Fibroblast of peridontal ligament (primary cell): ENCODE measurements around the gene GPC5.
A peak's percentile ranks its signal among the peaks of the same experiment; 100 is the strongest.
"Not testable (repeated sequence)": the region's sequence is repeated elsewhere in the genome, so short reads cannot be mapped to it uniquely, and the experiment has no call there.

Experiments used
- DNase-seq: peaks from one replicate; pipeline ENCODE4 v3.0.0-alpha.2; 2010; ENCODE audit errors: extremely low read depth

GPC5 gene

DNA sequence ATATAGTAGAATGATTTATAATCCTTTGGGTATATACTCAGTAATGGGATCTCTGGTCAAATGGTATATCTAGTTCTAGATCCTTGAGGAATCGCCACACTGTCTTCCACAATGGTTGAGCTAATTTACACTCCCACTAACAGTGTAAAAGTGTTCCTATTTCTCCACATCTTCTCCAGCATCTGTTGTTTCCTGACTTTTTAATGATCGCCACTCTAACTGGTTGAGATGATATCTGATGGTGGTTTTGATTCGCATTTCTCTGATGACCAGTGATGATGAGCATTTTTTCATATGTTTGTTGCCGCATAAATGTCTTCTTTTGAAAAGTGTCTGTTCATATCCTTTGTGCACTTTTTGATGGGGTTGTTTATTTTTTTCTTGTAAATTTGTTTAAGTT lies 1140.7 kb downstream of the GPC5 start:
- DNase-seq, result not testable (repeated sequence)

GRCh38 chr13:92547266-92547665 lies 1148.8 kb downstream of the GPC5 start:
- no peak for DNase-seq

GRCh38 chr13:92549276-92549675 lies 1150.9 kb downstream of the GPC5 start:
- no peak for DNase-seq

DNA sequence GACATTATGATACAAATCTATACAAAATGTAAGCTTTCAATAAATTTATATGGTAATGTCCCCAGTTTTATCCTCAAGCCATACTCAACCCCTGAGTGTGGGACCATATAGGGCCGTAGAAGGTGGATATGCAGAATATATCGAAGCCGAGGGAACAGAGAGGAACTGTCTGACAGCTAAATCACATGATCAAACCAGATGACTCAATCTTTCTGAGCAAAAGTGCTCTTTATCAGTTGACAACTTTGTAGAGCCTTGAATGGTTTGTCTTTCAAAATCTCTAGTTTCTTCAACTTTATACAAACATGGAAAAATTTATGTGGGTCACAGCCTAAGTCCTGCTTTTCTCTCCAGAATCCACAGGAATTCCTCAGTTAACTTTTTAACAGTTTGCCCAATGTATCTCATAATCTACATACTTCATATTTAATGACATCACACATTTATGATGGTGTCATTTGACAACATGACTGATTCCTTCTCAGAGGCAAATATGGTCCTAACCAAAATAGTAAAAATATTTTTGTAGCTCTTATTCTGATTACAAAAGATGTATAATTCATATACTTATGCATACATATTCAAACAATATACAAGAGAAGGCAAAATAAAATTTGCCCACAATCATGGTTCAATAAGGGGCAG lies 1155.2 kb downstream of the GPC5 start:
- no peak for DNase-seq

DNA sequence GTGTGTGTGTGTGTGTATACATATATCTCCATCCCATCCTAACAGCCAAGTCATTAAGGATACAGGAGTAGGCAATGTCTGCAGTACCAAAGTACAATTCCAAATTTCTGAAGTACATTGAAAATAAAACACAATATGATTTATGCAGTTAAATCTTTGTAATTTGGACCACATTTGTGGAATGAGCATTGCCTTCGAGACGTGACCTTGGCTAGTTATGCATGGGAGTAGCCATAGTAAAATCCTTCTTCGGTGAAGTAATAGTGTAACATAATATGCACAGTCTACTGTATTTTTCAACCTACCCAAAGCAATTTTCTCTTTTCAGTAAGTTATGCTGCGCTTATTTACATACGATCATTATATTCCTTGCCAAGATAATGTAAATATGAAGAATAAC lies 1162.5 kb downstream of the GPC5 start:
- DNase-seq, result no peak

DNA sequence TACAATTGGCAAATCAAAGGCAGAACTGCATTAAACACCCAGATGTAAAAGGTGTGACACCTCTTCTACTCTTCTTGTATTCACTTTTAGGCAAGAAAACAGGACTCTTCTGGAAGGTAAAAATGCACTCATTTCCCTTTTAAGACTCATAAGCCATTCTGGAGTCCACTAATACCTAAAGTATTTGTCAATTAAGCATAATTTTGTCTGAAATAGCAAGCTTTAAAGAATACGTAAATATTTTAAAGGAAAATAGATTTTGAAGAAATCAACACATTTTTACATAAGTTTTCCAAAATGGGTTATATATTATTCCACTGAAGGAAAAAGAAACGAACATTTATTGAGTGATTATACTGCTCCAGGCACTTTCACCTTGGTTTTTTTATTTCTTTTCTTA lies 1166.5 kb downstream of the GPC5 start:
- no peak for DNase-seq

- no peak for DNase-seq
Observed at GRCh38 chr13:92566767-92567166, 1168.3 kb downstream of the GPC5 start.

- no peak for DNase-seq
Observed at GRCh38 chr13:92572190-92572589, 1173.8 kb downstream of the GPC5 start.

DNA sequence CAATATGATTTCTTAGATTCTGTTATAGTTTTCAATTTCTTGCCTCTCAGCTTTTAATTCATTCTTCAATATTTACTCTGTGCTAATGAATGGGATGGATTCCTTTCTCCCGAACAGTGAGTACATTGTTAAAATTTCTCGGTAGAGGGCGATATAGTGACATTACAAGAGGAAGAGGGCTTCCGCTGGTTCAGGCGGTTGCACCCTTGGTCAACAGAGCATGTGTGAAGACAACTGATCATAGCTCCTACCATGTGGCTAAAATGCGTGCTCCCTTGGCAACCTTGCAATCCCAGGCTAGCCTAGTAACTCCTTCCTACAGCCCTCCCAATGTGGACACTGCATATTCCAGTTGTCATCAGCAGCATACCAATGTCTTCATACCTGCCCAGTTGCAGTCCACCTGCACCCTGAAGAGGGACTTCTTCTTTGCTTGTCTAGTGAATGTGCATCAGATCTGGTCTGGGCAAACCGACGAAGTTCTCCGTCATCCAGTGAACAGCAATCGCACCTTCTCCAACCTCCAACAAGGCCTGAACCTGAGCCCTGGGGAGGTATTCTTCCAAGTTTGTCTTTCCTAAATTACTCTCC lies 1175.1 kb downstream of the GPC5 start:
- peak; percentile 1 for DNase-seq

- DNase-seq, result no peak
Observed at GRCh38 chr13:92574499-92574898, 1176.1 kb downstream of the GPC5 start.

- no peak for DNase-seq
Observed at GRCh38 chr13:92575777-92576176, 1177.4 kb downstream of the GPC5 start.

- no peak for DNase-seq
Observed at GRCh38 chr13:92578358-92578757, 1179.9 kb downstream of the GPC5 start.

DNA sequence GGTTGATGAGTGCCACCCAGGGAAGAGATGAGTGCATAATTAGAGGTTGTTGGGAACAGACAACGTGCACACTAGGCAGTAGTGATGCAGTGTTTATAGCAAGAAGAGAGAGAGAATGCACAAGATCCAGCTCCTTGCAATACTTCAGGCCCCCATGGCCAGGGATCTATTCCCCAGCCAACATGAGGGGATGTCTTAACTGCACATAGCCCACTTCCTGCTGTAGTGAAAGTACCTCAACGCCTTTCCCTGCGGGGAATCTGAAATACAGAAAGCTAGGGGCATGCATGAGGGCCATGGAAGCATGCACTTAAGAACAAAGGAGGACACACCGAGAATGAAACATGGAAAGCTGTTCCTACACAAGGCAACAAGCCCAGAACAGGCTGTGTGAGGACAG lies 1191.5 kb downstream of the GPC5 start:
- no peak for DNase-seq

GRCh38 chr13:92590503-92590908 lies 1192.1 kb downstream of the GPC5 start:
- DNase-seq, result no peak

- DNase-seq, result no peak
Observed at GRCh38 chr13:92591117-92591516, 1192.7 kb downstream of the GPC5 start.

- DNase-seq, result no peak
Observed at GRCh38 chr13:92592757-92593156, 1194.3 kb downstream of the GPC5 start.

DNA sequence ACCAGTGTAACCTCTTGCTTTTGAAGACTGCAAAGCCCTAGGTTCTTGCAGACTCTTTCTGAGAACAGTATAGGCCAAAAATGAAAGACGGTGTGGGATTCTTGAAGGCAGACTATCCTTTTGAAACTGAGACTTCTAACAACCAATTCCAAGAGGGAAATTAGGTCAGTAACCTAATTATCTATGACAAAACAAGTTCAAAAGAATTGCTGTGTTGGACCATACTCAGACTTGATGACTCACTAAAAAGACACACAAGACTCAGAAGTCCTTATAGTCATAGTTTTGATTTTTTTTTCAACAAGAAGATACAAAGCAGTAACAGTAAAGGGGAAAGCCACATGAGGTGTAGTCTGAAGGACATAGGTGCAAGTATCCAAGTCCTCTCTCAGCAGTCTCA lies 1204.1 kb downstream of the GPC5 start:
- DNase-seq, result no peak

- DNase-seq, result no peak
Observed at GRCh38 chr13:92609376-92609775, 1211.0 kb downstream of the GPC5 start.

GRCh38 chr13:92612892-92613291 lies 1214.5 kb downstream of the GPC5 start:
- no peak for DNase-seq

DNA sequence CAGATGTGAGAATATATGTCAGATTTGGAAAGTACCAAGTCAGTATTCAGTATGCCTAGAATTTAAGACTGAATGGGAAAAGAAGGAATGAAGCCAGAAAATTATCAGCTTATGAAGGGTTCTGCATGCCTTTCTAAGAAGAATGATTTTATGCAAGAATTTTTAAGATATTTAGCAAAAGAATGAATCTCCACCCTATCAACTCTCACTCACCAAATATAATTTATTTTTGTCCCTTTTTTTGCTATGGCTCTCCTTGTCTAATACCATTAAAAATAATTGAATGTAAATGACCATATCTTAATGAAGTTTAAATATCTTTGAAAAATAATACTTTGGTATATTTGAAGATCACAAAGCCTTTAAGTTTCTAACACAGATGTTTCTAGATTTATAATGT lies 1215.5 kb downstream of the GPC5 start:
- no peak for DNase-seq

DNA sequence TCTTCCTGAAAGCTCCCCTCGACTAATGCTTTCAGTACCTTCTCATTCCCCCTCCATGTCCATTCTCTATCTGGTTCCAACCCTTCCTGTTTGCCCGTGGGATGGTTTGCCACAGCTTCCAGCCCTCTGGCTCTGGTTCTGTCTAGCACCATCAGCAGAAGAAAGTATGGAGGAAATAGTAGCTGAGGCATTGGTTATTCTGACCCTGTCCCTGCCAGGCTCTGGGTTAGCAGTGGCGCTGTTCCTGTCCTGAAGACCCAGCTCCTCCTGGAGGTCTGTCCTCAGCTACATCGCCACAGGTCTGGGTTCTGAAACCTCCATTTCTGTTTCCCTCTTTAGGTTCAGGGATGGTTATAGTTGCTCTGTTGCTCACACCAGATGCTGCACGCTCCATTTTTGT lies 1223.6 kb downstream of the GPC5 start:
- DNase-seq, result no peak

GRCh38 chr13:92622905-92623304 lies 1224.5 kb downstream of the GPC5 start:
- no peak for DNase-seq

- no peak for DNase-seq
Observed at GRCh38 chr13:92626274-92626673, 1227.9 kb downstream of the GPC5 start.

GRCh38 chr13:92640936-92641335 lies 1242.5 kb downstream of the GPC5 start:
- DNase-seq, result no peak
